Cardiac fibroblast (primary cell): ENCODE results near the gene ACSL6.

Source experiments
- DNase-seq, 2 donors: peaks; one replicate each; pipeline versions ENCODE4 v3.0.0 to v3.0.0-alpha.2; 2010; ENCODE audit warnings: low read depth in 2 of 2
- H3K4me3 ChIP-seq, 2 donors: replicated peaks in 1 of 2; 1 replicate in 1 of 2; 2 replicates in 1 of 2; pipeline ENCODE4 v1.5.1; 2011; ENCODE audit warnings: low read depth in 2 of 2, low read length in 2 of 2, mild to moderate bottlenecking in 2 of 2, moderate library complexity in 1 of 2
- TF ChIP-seq, protein P1 (sequence below): IDR thresholded peaks from one replicate; pipeline ENCODE4 v1.5.1; 2011; ENCODE audit warnings: low read depth, mild to moderate bottlenecking, low read length, inconsistent platforms

Gene ACSL6

DNA sequence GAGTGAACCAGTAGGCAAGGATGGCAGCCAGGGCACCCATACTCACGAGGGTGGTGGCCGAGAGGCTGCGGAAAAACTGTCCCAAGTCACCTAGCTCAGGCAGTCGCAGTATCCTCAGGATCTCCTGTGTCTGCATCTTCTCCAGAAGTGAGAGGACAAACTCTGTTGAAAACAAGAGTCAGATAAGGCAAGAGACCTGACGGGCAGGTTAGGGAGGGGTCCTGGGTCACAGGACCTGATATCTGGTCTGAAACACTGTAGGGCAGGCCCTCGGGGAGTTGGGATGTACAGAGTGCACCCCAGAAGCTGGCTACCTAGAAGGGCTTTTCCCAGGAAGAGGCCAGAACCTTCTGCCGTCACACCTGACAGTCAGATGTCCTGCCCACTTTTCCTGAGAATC, 17.4 kb downstream of the ACSL6 start:
- DNase-seq, result no peak
- TF ChIP-seq, protein P1, sequence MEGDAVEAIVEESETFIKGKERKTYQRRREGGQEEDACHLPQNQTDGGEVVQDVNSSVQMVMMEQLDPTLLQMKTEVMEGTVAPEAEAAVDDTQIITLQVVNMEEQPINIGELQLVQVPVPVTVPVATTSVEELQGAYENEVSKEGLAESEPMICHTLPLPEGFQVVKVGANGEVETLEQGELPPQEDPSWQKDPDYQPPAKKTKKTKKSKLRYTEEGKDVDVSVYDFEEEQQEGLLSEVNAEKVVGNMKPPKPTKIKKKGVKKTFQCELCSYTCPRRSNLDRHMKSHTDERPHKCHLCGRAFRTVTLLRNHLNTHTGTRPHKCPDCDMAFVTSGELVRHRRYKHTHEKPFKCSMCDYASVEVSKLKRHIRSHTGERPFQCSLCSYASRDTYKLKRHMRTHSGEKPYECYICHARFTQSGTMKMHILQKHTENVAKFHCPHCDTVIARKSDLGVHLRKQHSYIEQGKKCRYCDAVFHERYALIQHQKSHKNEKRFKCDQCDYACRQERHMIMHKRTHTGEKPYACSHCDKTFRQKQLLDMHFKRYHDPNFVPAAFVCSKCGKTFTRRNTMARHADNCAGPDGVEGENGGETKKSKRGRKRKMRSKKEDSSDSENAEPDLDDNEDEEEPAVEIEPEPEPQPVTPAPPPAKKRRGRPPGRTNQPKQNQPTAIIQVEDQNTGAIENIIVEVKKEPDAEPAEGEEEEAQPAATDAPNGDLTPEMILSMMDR, result no peak
- no peak overlapping the region for H3K4me3 ChIP-seq

DNA sequence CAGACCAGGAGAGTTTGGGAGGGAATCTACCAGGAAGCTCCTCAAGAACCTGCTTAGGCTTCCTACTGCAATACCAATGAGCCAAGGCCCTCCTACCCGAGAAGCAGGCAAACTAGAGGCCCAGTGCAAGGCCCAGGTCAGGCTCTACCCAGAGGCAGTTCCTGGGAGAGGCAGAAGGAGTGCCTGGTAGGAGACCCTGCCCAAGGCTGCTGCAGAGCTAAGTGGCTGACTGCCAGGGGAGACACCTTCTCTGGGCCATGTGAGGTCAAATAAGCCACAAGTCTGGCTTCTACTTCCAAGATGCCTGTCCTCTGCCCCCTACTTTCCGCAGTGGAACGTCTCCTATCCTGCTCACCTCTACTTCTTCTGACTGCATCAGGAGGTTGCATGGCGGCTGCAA, 17.8 kb downstream of the ACSL6 start:
- H3K4me3 ChIP-seq, result no peak overlapping the region
- no peak for DNase-seq
- TF ChIP-seq, protein P1, result no peak

DNA sequence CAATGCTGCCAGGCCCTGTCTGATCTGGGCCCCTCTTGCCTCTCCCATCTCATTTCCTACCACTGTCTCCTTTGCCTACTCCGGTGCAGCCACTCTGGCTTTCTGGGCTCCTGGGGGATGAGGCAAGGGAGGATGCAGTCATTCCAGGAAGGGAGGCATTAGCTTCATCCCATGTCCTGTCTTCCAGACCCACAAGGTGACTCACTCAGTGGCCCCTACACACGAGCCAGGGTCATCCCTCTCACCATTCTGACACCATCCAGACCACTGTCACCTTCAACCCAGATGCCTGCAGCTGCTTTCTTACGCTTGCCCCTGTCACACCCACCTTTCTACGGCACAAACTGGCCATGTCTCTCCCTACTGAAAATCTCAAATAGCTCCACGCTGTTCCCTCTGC, 19.1 kb downstream of the ACSL6 start:
- DNase-seq, result no peak
- TF ChIP-seq, protein P1, result no peak
- no peak overlapping the region for H3K4me3 ChIP-seq

DNA sequence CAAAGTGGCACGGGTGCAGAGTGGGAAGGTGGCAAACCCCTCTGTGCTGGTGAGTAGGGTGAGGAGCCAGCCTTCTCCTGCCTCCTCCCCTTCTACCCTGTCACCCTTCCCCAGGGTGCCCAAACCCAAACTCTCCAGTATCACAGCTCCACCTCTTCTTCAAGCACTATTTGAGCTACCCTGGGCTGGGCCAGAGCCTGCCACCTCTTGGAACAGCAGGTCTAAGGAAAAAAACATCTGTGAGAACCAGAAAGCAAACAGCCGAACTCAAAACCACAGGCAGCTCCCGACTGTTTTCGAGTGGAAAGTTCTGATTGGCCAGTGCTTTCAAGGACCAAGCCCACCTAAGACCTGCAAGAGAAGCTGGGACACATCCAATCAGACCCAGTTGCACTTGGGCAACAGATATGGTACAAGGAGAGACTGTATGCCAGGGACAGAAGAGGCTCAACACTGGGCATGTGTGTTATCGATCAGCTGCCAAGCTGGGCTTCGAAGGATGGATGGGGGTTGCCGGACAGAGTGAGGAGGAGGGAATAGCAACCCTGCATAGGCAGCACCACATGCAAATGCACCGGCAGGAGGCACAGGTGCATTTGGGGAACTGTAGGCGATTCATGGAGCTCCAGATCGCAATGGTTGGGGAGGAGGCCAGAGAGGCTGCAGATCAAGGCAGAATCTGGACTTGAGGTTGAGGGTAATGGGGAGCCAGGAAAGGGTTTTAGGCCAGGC, 19.7 kb downstream of the ACSL6 start:
- H3K4me3 ChIP-seq, result no peak overlapping the region
- no peak for DNase-seq
- TF ChIP-seq, protein P1, result no peak

DNA sequence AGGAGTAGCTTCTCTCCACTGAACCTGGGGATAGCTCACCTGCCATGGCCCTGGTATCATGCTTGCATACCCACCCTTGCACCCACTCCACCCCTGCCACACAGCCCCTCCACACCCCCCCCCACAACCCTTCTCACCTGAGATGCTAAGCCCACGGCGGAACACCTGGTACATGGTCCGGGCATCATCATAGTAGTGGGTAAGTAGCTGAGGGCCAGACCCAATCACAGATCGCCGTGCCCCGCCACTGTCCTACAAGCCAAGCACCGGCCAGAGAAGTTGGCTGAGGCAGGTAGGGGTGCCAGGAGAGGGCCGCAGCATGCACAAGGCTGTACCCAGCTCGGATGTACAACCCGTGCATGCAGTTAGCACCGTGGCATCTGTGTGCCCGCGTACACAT, 20.7 kb downstream of the ACSL6 start:
- DNase-seq, result no peak
- no peak overlapping the region for H3K4me3 ChIP-seq
- TF ChIP-seq, protein P1, result no peak

DNA sequence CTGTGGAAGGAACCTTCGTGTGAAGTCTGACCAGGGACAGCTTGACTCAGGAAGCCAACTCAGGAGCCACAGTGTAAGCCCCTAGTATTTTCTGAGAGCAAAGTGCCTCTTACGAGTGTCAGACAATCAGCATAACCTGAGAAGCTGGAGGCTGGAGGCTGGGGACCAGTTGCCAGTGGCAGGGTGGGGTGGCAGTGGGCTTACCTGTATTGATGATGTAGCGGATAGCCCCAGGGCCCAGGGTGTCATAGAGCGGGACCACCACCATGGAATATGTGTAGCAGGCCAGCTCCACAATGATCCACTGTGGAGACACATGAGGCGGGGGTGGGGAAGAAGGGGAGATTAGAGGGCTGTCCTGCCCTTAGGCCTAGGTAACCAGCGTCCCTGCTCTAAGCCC, 22.9 kb downstream of the ACSL6 start:
- DNase-seq, result no peak
- H3K4me3 ChIP-seq, result no peak overlapping the region
- TF ChIP-seq, protein P1, result no peak

DNA sequence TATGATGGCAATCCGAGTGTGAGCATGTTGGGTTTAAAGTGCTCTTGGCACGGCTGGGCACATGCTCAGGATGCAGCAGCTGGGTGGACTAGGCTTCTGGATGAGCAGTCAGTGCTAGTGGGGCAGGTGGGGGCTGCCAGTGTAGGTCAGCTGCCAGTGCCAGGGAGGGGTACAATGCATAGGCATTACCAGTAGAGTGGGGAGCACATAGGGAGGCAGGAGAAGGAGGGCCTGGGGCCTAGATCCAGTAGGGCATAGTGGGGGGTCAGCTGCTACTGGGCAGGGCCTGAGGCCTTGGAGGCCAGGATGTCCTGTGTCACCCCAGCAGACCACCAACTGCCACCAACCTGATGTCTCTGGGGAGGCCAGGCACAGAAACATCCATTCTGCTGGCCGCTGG, 24.2 kb downstream of the ACSL6 start:
- no peak for DNase-seq
- TF ChIP-seq, protein P1, result no peak

More for the DNA sequence above, 24.2 kb downstream of the ACSL6 start:
- no peak overlapping the region for H3K4me3 ChIP-seq
